Left lung (tissue), 10 donors: ENCODE measurements around the gene EPHA1. TPM values are rescaled to one million over a fixed set of nuclear protein-coding genes. Genes with fewer than 3 reads are reported as not detected.

Experiments
- ATAC-seq: fragments of 200-7000 bp; cut with Tn5 transposase; one replicate; pipeline ENCODE4 v1.9.1; 2020; ENCODE audit warnings: moderate library complexity
- DNase-seq, 4 donors: peaks; one replicate each; pipeline ENCODE4 v3.0.0-alpha.2; 2013 to 2020
- H3K27ac ChIP-seq, 2 donors: fragments of 200-600 bp; sonication (generic) in 1 of 2; one replicate each; pipeline versions ENCODE4 v1.5.0 to v1.8.0; 2020 to 2021
- H3K27me3 ChIP-seq, 2 donors: fragments of 200-600 bp; sonication (generic) in 1 of 2; one replicate each; pipeline versions ENCODE4 v1.5.0 to v1.8.0; 2020 to 2021
- H3K36me3 ChIP-seq, 2 donors: fragments of 200-600 bp; sonication (generic) in 1 of 2; one replicate each; pipeline versions ENCODE4 v1.5.0 to v1.8.0; 2020 to 2021
- H3K4me1 ChIP-seq, 2 donors: fragments of 200-600 bp; one replicate each; pipeline ENCODE4 v1.8.0; 2021
- H3K4me3 ChIP-seq, 2 donors: fragments of 200-600 bp; sonication (generic) in 1 of 2; one replicate each; pipeline versions ENCODE4 v1.5.0 to v1.8.0; 2020 to 2021; ENCODE audit warnings: mild to moderate bottlenecking in 1 of 2
- H3K9me3 ChIP-seq, 2 donors: fragments of 200-600 bp; sonication (generic) in 1 of 2; one replicate each; pipeline versions ENCODE4 v1.5.0 to v1.8.0; 2020 to 2021
- CTCF ChIP-seq, 2 donors: fragments of 200-600 bp; sonication (generic) in 1 of 2; IDR thresholded peaks; one replicate each; pipeline versions ENCODE4 v1.5.0 to v1.8.0; 2021; ENCODE audit warnings: antibody characterized with exemption in 2 of 2
- intact Hi-C, 2 donors: fragments of 100-400 bp; cut with DNase I; formaldehyde crosslinking; loops; one replicate each; pipeline versions ENCODE4 v1.11.2 to v1.14.2; 2022
- polyA plus RNA-seq, 6 donors: library from polyadenylated mRNA; unstranded; fragments of 120-200 nt; gene quantifications; one replicate each; pipeline ENCODE4 v1.2.1, GENCODE V29; 2013; ENCODE audit not compliant: insufficient read length in 6 of 6
- total RNA-seq, 2 donors: library from RNA; stranded (reverse); fragmentation: NEBNext Ultra II Directional; extraction: Animal tissue kit (Norgen Biotek cat#: 25700); gene quantifications; one replicate each; pipeline ENCODE4 v1.2.1, GENCODE V29; 2021
- donor health status: DM: no; HTN: yes; CAD: no.
- donor health status: DM: no; HTN: no; CAD: no.

The EPHA1 gene
- total and polyA plus RNA-seq, 8 donors, result 11.6 to 17.5 (median 14.5) TPM

DNA sequence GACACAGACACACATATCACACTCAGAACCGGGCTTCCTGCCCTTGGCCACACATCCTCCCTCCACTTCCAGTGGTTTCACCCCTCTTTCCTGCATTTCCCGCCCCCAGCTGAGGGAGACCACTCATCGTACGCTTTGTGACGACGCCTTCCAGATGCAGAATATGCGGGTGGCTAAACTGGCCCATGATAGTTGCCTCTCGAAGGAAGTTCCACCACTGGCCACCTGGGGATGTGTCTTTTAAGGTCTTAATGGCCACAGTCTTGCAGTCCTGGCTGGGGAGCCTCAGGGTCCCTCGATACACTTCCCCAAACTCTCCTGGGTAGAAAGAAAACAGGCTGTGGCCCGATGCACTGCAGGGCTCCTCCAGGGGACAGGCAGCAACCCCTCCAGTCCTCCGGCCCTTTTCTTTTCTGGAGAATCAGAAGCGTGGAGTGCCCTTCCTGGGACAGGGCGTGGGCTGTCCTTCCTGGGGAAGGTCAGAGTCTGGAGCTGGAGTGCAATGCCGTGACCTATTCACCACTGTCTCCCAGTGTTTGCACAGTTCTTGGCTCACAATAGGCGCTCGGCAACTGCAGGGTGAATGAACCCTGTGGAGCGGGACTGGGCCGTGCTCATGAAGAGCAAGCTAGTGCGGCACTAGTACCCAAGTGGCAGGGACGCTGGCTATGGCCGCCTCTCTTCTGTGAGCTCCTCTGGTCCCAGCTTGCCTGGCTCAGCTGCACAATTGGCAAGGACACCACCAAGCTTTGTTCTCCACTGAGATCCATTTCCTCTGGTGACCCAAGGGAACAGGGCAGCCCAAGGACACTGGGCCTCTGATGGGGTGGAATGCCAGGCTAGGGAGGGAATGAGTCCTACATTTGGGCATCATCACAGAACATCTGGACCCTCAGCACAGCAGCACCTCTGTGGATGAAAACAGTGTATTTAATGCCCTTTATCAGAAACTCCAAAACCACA lies 13.2 kb downstream of the EPHA1 start:
- peak overlapping the region; percentile 19 to 46 for H3K27ac ChIP-seq

GRCh38 chr7:143394777-143395176 lies 13.9 kb downstream of the EPHA1 start:
- H3K4me3 ChIP-seq, result no peak overlapping the region
- ATAC-seq, result no peak
- intact Hi-C loops, result no loop called here
- TF ChIP-seq CTCF (IDR thresholded peaks at IDR 0.05), result no peak
- peaks cover 21 to 59% of the 10 kb centered on the region in 2 donors for H3K4me1 ChIP-seq
- H3K36me3 ChIP-seq, result peaks cover 0 to 57% of the 10 kb centered on the region in 2 donors
- H3K27me3 ChIP-seq, result no peaks in the 10 kb centered on the region
- H3K27ac ChIP-seq, result peak overlapping the region in 1 of 2 donors; percentile 46
- H3K9me3 ChIP-seq, result no peaks in the 10 kb centered on the region
- DNase-seq, result no peak

More for the DNA sequence above, 13.2 kb downstream of the EPHA1 start:
- Histone ChIP-seq H3K4me1 (peaks cover 21 to 52% of the 10 kb centered on the region in 2 donors), H3K9me3 (no peaks in the 10 kb centered on the region), H3K27me3 (no peaks in the 10 kb centered on the region), H3K4me3 (no peak overlapping the region), H3K36me3 (peaks cover 0 to 50% of the 10 kb centered on the region in 2 donors)
- peak; percentile 19 to 20 for TF ChIP-seq CTCF (IDR thresholded peaks at IDR 0.05)
- peak; percentile 35 for ATAC-seq
- intact Hi-C loops, result no loop called here
- peak in 1 of 4 donors; percentile 72 for DNase-seq

- no peak overlapping the region for H3K4me3 ChIP-seq
- no peak for ATAC-seq
- intact Hi-C loops, result no loop called here
Observed at GRCh38 chr7:143394068-143394467, 14.6 kb downstream of the EPHA1 start.

DNA sequence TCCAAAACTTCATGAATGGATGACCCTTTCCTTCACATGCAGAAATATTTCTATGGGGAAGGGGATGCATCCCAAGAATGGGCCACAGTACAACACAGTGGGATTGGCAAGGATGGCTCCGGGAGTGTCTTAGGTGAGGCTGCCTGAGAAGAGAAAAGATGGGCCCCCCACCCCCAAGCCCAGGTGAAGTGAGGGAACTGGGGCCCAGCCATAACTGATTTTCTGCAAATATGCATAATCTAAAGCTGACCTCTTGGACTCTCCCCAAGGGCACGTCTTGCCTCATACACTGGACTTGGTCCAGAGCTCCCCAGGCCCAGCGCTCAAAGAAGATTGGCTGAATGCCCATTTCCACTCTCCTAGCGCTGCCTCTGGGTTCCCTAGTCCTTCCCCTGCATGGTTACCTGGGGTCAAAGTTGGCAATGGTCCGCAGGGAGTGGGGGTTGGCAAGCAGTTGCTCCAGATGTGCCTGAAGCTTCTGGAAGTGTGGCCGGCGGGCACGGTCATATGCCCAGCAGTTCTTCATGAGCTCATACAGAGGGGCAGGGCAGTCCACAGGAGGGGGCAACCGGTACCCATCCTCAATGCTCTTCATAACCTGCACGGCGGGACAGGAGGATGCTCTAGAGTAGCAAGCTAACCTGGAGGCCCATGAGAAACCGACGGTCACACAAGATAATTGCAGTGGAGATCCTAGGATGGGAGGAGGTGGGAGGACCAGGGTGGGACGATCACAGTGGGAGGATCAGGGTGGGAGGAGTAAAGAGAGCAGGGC lies 15.2 kb downstream of the EPHA1 start:
- ATAC-seq (no peak), DNase-seq (peak in 3 of 4 donors; percentile 57 to 72 (median 67))
- H3K36me3 ChIP-seq, result peaks cover 0 to 63% of the 10 kb centered on the region in 2 donors
- peaks cover 21 to 72% of the 10 kb centered on the region in 2 donors for H3K4me1 ChIP-seq
- H3K27ac ChIP-seq, result peak overlapping the region in 1 of 2 donors; percentile 55
- no peak for TF ChIP-seq CTCF (IDR thresholded peaks at IDR 0.05)
- intact Hi-C loops, result no loop called here
- no peaks in the 10 kb centered on the region for H3K27me3 ChIP-seq
- no peaks in the 10 kb centered on the region for H3K9me3 ChIP-seq
- no peak overlapping the region for H3K4me3 ChIP-seq

More at GRCh38 chr7:143394068-143394467, 14.6 kb downstream of the EPHA1 start:
- Histone ChIP-seq H3K27me3 (no peaks in the 10 kb centered on the region), H3K4me1 (peaks cover 21 to 66% of the 10 kb centered on the region in 2 donors), H3K9me3 (no peaks in the 10 kb centered on the region), H3K36me3 (peaks cover 0 to 57% of the 10 kb centered on the region in 2 donors), H3K27ac (no peak overlapping the region)
- DNase-seq, result no peak
- no peak for TF ChIP-seq CTCF (IDR thresholded peaks at IDR 0.05)
